ES-I3 (cell line): Measurements from ENCODE around the gene RSPRY1.
A peak's percentile ranks its signal among the peaks of the same experiment; 100 is the strongest.

Experiments used
- H3K36me3 ChIP-seq: 2 replicates; pipeline ENCODE4 v1.6.1; 2013; ENCODE audit warnings: mild to moderate bottlenecking, low read length, control low read depth, moderate library complexity; ENCODE audit not compliant: insufficient read depth
- H3K4me1 ChIP-seq: 2 replicates; pipeline ENCODE4 v1.6.1; 2013; ENCODE audit warnings: mild to moderate bottlenecking, control low read depth, low read length; ENCODE audit not compliant: insufficient read depth
- H3K9ac ChIP-seq: 2 replicates; pipeline ENCODE4 v1.6.1; 2013; ENCODE audit warnings: low read depth, mild to moderate bottlenecking, low read length, moderate library complexity
- H3K9me3 ChIP-seq: 2 replicates; pipeline ENCODE4 v1.6.1; 2013; ENCODE audit warnings: mild to moderate bottlenecking, low read length, moderate library complexity; ENCODE audit not compliant: control insufficient read depth, insufficient read depth

RSPRY1 gene

GRCh38 chr16:57279780-57280638, 93.9 kb downstream of the RSPRY1 start:
- peaks cover 16% of the 10 kb centered on the region for H3K4me1 ChIP-seq
- no peaks in the 10 kb centered on the region for H3K36me3 ChIP-seq
- no peak overlapping the region for H3K9ac ChIP-seq
- H3K9me3 ChIP-seq = no peaks in the 10 kb centered on the region

- no peaks in the 10 kb centered on the region for H3K36me3 ChIP-seq
- no peak overlapping the region for H3K9ac ChIP-seq
- H3K9me3 ChIP-seq = no peaks in the 10 kb centered on the region
- H3K4me1 ChIP-seq = peaks cover 11% of the 10 kb centered on the region
These were observed 95.7 kb downstream of the RSPRY1 start for GRCh38 chr16:57281791-57282190.

- H3K4me1 ChIP-seq = peaks cover 2% of the 10 kb centered on the region
- no peak overlapping the region for H3K9ac ChIP-seq
- H3K36me3 ChIP-seq = no peaks in the 10 kb centered on the region
- H3K9me3 ChIP-seq = no peaks in the 10 kb centered on the region
These were observed 96.5 kb downstream of the RSPRY1 start for GRCh38 chr16:57282510-57283213.

- H3K9me3 ChIP-seq = no peaks in the 10 kb centered on the region
These were observed 97.3 kb downstream of the RSPRY1 start for GRCh38 chr16:57283214-57283958.

GRCh38 chr16:57283959-57284208, 97.8 kb downstream of the RSPRY1 start:
- H3K4me1 ChIP-seq = no peaks in the 10 kb centered on the region; the same call in 1 of the 2 replicates
- no peaks in the 10 kb centered on the region for H3K9me3 ChIP-seq
- H3K9ac ChIP-seq = peak overlapping the region; percentile 84
- no peaks in the 10 kb centered on the region for H3K36me3 ChIP-seq

More at GRCh38 chr16:57283214-57283958, 97.3 kb downstream of the RSPRY1 start:
- Histone ChIP-seq H3K36me3 (no peaks in the 10 kb centered on the region), H3K4me1 (no peaks in the 10 kb centered on the region; the same call in 1 of the 2 replicates), H3K9ac (peak overlapping the region; percentile 84; the same call in 1 of the 2 replicates)

GRCh38 chr16:57284209-57284951, 98.3 kb downstream of the RSPRY1 start, which contains the start of gene PLLP:
PLLP (minus strand) TSS chr16:57284672; CDS start chr16:57284540, 132 bp downstream.
- H3K9ac ChIP-seq = peak within 1 kb of the TSS; percentile 84
- H3K36me3 ChIP-seq = no peaks in the 10 kb centered on the region
- H3K9me3 ChIP-seq = no peaks in the 10 kb centered on the region
- no peaks in the 10 kb centered on the region; the same call in 1 of the 2 replicates for H3K4me1 ChIP-seq

GRCh38 chr16:57284952-57285363, 98.8 kb downstream of the RSPRY1 start:
- Histone ChIP-seq H3K36me3 (no peaks in the 10 kb centered on the region), H3K9me3 (no peaks in the 10 kb centered on the region), H3K9ac (peak overlapping the region; percentile 84), H3K4me1 (no peaks in the 10 kb centered on the region; the same call in 1 of the 2 replicates)

- Histone ChIP-seq H3K9ac (peak overlapping the region; percentile 84; the same call in 1 of the 2 replicates), H3K9me3 (no peaks in the 10 kb centered on the region), H3K4me1 (no peaks in the 10 kb centered on the region; the same call in 1 of the 2 replicates), H3K36me3 (no peaks in the 10 kb centered on the region)
These were observed 99.2 kb downstream of the RSPRY1 start for GRCh38 chr16:57285379-57285778.

GRCh38 chr16:57289391-57290257, 103.5 kb downstream of the RSPRY1 start:
- H3K9ac ChIP-seq = no peak overlapping the region
- no peaks in the 10 kb centered on the region; the same call in 1 of the 2 replicates for H3K4me1 ChIP-seq
- no peaks in the 10 kb centered on the region for H3K9me3 ChIP-seq
- H3K36me3 ChIP-seq = no peaks in the 10 kb centered on the region
